Large intestine (tissue), 3 donors: Measurements from ENCODE around the gene SLC44A5. TPM values are rescaled to one million over a fixed set of nuclear protein-coding genes. Genes with fewer than 3 reads are reported as not detected.

Source experiments
- DNase-seq, 2 donors: peaks; one replicate each; pipeline versions ENCODE4 v3.0.0 to v3.0.0-alpha.2; 2013
- H3K27ac ChIP-seq: one replicate; pipeline ENCODE4 v1.5.1; 2013; ENCODE audit warnings: low read length
- H3K27me3 ChIP-seq: 2 replicates; pipeline ENCODE4 v1.6.1; 2013; ENCODE audit warnings: low read length; ENCODE audit not compliant: control insufficient read depth, insufficient read depth
- H3K36me3 ChIP-seq: 2 replicates; pipeline ENCODE4 v1.6.1; 2013; ENCODE audit warnings: low read length; ENCODE audit not compliant: control insufficient read depth, insufficient read depth
- H3K4me1 ChIP-seq: one replicate; pipeline ENCODE4 v1.6.1; 2013; ENCODE audit warnings: low read length; ENCODE audit not compliant: control insufficient read depth, insufficient read depth
- H3K4me3 ChIP-seq: one replicate; pipeline ENCODE4 v1.5.1; 2013; ENCODE audit warnings: low read length
- H3K9me3 ChIP-seq: one replicate; pipeline ENCODE4 v1.6.1; 2013; ENCODE audit warnings: mild to moderate bottlenecking, low read depth, low read length, moderate library complexity; ENCODE audit not compliant: control insufficient read depth
- WGBS: methylation state at CpG from one replicate; pipeline ENCODE4 v1.1.5; 2013; ENCODE audit warnings: low lambda C conversion rate; ENCODE audit not compliant: insufficient coverage; 5-methylcytosine and 5-hydroxymethylcytosine counted together
- polyA plus RNA-seq: library from polyadenylated mRNA; unstranded; fragments of 120-200 nt; gene quantifications from one replicate; pipeline ENCODE4 v1.2.1, GENCODE V29; 2013

The SLC44A5 gene
- polyA plus RNA-seq, 1 donor, result 3.7 TPM

DNA sequence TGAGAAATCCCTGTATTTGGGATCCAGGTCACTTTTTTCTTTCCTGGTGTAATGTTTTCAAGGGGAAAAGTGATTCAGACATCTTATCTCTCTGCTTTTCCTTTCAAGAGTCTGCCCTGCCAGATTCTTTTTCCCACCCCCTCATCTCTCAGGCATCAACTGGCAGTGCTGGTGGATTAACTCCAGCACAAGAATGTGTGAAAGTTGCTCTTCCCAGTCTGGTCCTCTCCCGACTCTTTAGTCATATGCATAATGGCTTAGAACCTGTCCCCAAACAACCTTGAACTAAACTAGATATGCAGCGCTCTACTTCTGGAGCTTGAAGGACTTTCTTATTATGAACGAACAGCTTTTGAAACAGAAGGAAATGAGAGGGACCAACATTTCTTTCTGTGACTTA, 88.5 kb downstream of the SLC44A5 start:
- WGBS, result no CpG with 5 or more reads among the region's 3 CpGs
- H3K27me3 ChIP-seq, result no peaks in the 10 kb centered on the region
- no peak overlapping the region for H3K27ac ChIP-seq
- no peaks in the 10 kb centered on the region for H3K4me1 ChIP-seq
- no peaks in the 10 kb centered on the region for H3K36me3 ChIP-seq
- DNase-seq, result no peak
- no peak overlapping the region for H3K4me3 ChIP-seq
- no peaks in the 10 kb centered on the region for H3K9me3 ChIP-seq

DNA sequence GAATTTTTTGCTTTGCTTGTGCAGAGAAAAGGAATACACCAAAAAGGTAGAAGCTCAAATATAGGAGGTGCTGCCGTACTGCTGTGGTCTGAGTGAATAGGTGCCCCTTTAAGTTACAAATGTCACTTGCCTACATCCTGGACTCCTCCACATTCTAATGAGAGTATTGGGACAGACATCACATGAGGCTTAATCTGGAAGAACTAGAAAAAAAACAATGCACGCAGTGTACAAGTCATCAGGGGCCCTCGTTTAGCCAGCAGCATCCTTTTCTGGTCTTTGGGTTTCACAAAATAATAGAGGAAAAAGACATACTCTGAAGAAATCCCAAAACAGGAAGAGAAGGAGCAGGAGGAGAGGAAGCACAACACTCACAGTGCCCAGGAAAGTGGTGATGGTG, 89.3 kb downstream of the SLC44A5 start:
- Histone ChIP-seq H3K4me3 (no peak overlapping the region), H3K27ac (no peak overlapping the region), H3K36me3 (no peaks in the 10 kb centered on the region), H3K9me3 (no peaks in the 10 kb centered on the region), H3K4me1 (no peaks in the 10 kb centered on the region), H3K27me3 (no peaks in the 10 kb centered on the region)
- WGBS, result 100% methylated on average over 1 of the region's 3 CpGs
- no peak for DNase-seq

DNA sequence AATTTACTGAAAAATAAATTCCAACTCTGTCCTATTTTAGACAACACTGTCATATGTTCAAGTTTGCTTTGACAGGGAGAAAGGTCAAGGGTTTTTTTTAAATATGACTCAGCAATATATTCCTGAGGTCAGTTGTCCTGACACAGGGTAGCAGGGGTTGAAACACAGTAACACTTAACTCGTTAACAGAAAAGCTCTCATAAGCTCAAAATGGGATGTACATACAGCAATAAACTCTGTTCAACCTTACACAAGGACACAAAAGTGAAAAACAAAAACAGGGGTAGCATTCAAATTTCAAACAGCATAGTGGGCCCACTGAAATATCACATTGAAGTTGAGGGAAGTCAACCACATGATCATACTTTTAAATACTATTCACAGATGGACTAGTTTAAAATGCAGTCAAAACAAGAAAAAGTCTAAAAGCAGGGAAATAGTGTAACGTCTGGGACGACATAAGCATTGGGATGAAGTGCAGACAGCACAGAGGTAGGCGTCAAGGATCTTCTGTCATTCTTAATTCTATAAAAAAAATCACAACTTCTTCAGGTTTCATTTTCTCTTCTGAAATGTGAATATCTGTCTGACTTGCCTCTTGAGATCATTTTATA, 89.9 kb downstream of the SLC44A5 start:
- no peak overlapping the region for H3K27ac ChIP-seq
- DNase-seq, result no peak
- 60% methylated on average over 2 of the region's 4 CpGs for WGBS
- H3K36me3 ChIP-seq, result no peaks in the 10 kb centered on the region
- no peaks in the 10 kb centered on the region for H3K4me1 ChIP-seq
- H3K9me3 ChIP-seq, result no peaks in the 10 kb centered on the region
- no peak overlapping the region for H3K4me3 ChIP-seq
- no peaks in the 10 kb centered on the region for H3K27me3 ChIP-seq

DNA sequence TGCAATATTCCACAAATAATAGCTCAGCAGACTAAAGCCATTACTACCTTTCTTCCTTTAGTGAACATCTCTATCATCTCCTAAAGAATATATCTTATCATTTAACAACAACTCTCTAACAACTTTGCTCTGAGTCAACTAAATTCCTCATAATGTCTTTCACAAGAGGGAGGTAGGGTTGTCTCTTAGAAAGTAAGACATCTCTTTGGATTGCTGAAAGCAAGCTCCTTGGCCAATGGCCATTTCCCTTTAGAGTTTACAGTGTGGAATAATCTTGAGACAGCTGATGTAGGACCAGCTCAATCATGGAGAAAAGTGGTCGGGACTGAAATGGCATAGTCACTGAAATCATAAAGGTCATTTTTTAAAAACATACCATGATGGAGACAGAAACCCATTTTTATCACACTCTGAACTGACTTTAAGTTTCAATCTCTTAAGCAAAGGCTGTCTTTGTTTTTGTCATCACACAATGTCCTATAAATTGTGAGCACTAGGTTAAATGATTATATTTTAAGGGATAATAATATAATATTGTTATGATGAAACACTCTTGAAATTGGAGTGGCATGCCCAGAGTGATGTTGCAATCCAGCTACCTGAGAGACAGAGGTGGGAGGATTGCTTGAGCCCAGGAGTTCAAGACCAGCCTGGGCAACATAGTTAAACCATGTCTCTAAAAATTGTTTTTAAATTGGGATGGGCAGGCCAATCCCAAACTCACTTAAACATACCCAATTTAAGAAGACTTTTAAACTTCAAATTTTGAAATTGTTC, 91.1 kb downstream of the SLC44A5 start:
- H3K9me3 ChIP-seq, result no peaks in the 10 kb centered on the region
- H3K4me1 ChIP-seq, result no peaks in the 10 kb centered on the region
- WGBS, result no CpG with 5 or more reads among the region's 1 CpG
- DNase-seq, result no peak
- H3K27me3 ChIP-seq, result no peaks in the 10 kb centered on the region
- H3K27ac ChIP-seq, result no peak overlapping the region
- H3K4me3 ChIP-seq, result no peak overlapping the region
- H3K36me3 ChIP-seq, result no peaks in the 10 kb centered on the region

DNA sequence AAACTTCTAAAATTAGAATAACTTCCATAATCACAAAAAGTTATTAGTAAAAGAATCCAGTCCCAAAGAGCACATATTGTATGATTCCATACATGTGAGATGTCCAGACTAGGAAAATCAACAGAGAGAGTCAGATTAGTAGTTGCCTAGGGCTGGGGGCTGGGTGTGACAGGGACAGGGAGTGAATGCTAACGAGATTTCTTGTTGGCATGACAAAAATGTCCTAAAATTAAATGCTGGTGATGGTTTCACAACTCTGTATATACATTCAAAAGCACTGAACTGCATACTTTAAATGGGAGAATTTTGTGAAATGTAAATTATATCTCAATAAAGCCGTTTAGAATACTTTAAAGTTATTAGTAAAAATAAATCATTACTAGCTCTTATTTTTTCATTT, 92.2 kb downstream of the SLC44A5 start:
- no peak for DNase-seq
- Histone ChIP-seq H3K4me3 (no peak overlapping the region), H3K4me1 (no peaks in the 10 kb centered on the region), H3K27me3 (no peaks in the 10 kb centered on the region), H3K27ac (no peak overlapping the region), H3K9me3 (no peaks in the 10 kb centered on the region), H3K36me3 (no peaks in the 10 kb centered on the region)
- WGBS, result 73% methylated on average over 1 of the region's 2 CpGs

DNA sequence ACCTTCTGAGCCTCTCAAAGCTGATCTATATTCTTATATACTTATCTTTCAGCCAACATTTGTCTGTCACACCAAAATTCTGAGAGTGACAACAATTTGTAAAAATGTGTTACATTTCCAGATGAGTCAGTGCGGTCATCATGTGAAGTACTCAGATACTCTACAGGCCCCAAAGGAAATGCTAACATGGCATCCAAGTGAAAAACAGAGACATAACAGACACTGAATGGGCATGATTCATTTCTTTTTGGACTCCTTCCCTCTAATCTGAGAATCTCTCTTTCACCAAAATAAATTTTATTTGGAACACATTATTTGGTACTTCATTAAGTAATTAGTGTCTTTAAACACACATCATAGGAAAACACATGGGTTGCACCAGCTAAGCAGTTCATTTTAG, 96.6 kb downstream of the SLC44A5 start:
- WGBS, result no CpG with 5 or more reads among the region's 1 CpG
- DNase-seq, result no peak
- Histone ChIP-seq H3K27me3 (no peaks in the 10 kb centered on the region), H3K36me3 (no peaks in the 10 kb centered on the region), H3K9me3 (no peaks in the 10 kb centered on the region), H3K4me3 (no peak overlapping the region), H3K27ac (no peak overlapping the region), H3K4me1 (no peaks in the 10 kb centered on the region)

DNA sequence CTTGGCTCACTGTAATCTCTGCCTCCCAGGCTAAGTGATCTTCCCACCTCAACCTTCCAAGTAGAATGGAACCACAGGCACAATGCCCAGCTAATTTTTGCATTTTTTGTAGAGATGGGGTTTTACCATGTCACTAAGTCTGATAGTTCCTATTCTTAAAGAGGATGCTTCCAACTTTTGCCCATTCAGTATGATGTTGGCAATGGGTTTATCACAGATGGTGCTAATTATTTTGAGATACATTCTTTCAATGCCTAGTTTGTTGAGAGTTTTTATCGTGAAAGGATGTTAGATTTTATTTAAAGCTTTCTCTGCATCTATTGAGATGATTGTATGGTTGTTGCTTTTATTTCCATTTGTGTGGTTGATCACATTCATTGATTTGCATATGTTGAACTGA, 103.9 kb downstream of the SLC44A5 start:
- Histone ChIP-seq H3K4me1 (no peaks in the 10 kb centered on the region), H3K9me3 (no peaks in the 10 kb centered on the region), H3K27ac (no peak overlapping the region), H3K36me3 (no peaks in the 10 kb centered on the region), H3K27me3 (no peaks in the 10 kb centered on the region), H3K4me3 (no peak overlapping the region)
- no CpG with 5 or more reads among the region's 1 CpG for WGBS
- no peak for DNase-seq

DNA sequence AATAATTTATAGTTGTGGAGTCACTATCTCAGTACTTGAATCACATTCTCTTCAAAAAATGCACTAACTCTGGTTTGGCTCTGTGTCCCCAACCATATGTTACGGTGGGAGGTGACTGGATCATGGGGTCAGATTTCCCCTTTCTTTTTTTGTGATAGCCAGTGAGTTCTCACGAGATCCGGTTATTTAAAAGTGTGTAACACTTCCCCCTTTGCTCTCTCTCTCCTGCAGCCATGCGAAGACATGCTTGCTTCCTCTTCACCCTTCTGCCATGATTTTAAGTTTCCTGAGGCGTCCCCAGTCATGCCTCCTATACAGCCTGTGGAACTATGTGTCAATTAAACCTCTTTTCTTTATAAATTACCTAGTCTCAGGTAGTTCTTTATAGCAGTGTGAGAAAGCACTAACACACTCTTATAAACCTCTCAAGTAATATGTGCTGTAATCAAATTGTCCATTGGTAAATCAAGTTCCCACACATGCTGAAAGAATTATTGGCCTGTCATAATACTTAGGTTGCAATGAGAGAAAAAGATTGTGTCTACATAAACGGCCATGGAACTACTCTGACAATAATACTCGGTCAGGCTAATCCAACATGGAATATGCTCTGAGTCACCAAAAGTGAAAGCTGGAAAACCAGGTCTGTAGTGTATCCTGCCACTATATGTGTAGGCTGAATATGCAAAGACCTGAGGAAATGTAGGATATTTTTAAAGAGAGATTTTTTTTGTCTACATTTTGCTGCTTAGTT, 107.5 kb downstream of the SLC44A5 start:
- Histone ChIP-seq H3K36me3 (no peaks in the 10 kb centered on the region), H3K27me3 (no peaks in the 10 kb centered on the region), H3K4me3 (no peak overlapping the region), H3K27ac (no peak overlapping the region), H3K9me3 (no peaks in the 10 kb centered on the region), H3K4me1 (no peaks in the 10 kb centered on the region)
- no peak for DNase-seq
- WGBS, result 76% methylated on average over 4 of the region's 7 CpGs

DNA sequence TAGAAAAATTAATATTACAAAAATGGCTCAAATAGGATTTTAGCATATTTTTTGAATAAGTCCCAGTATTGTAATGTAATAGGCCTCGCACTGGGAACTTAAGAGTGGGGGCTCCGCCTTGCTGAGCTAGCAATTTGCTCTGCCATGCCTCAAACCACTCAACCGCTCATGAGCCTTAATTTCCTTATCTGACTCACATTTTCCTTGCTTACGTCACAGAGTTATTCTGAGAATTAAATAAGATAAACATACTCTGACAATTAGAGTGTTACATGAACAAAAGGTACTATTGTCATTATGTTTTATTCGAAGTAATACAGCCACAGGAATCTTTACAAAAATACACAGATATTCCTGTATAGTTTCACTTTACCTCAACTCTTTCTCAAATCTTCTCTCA, 108.1 kb downstream of the SLC44A5 start:
- Histone ChIP-seq H3K4me3 (no peak overlapping the region), H3K27me3 (no peaks in the 10 kb centered on the region), H3K4me1 (no peaks in the 10 kb centered on the region), H3K36me3 (no peaks in the 10 kb centered on the region), H3K9me3 (no peaks in the 10 kb centered on the region), H3K27ac (no peak overlapping the region)
- WGBS, result no CpG with 5 or more reads among the region's 5 CpGs
- no peak for DNase-seq

DNA sequence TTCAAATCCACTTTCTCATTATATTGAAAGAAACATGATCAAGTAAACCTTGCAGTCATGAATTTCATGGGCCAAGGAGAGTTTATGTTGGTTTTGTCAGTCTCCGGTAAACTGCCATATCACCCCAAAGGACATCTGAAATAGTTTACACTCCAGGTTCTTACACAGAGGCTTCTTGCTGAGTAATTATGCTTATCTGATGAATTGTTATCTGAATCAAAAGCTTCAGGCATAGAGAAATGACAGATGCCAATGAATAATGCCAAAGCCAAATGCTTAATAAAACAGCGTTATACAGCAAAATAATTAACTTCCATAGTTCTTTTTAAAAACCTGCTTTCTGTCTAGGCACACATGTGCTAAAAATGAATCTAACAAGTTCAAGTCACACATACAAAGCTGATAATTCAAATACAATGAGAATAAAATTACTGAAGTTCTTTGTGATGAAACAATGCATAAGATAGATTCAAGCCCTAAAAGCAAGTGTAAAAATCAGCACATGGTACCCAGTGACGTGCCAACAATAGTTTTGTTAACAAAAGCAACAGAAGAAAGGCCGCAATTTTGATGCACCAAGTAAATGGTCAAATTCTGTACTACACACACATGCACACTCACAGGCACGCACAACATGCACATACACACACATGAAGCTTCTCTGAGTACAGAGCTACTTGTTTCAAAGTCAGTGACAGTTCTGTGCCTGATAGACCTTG, 109.2 kb downstream of the SLC44A5 start:
- no peak overlapping the region for H3K4me3 ChIP-seq
- WGBS, result 20% methylated on average over 1 of the region's 5 CpGs
- H3K9me3 ChIP-seq, result no peaks in the 10 kb centered on the region
- H3K36me3 ChIP-seq, result no peaks in the 10 kb centered on the region
- no peaks in the 10 kb centered on the region for H3K4me1 ChIP-seq
- H3K27ac ChIP-seq, result no peak overlapping the region
- H3K27me3 ChIP-seq, result no peaks in the 10 kb centered on the region
- DNase-seq, result no peak
